Measurements from ENCODE around the gene RCAN3. TPM values are rescaled to one million over a fixed set of nuclear protein-coding genes. Genes with fewer than 3 reads are reported as not detected.

Gene RCAN3
- polyA plus RNA-seq, 2 donors: 9.5 to 10.0 TPM

DNA sequence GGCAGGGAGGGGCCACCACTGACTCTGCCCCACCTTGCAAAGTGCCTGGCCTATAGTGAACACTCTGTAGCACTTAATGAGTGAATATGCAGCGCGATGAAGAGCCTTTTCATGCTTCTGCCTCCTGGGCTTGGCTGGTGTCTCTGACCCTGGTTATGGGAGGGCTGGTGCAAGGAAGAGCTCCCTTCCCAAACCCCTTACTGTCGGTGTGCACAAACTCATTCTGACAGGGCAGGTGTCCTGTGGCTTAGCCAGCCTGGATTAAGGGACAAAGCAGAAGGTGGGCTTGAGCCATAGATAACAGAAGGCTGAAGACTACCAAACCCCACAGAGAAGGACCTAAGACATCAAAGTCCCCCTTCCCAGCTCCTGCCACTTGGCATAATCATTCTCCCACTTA is 51.3 kb downstream of the RCAN3 start:
- H3K36me3 ChIP-seq (ENCODE audit: control insufficient read depth in 2 of 2, insufficient read depth in 2 of 2, low read length in 1 of 2): no peaks in the 10 kb centered on the region
- no peak overlapping the region for H3K4me3 ChIP-seq (ENCODE audit: low read depth in 1 of 2, low read length in 2 of 2)
- WGBS, 2 donors: 85 to 87% methylated on average over 3 of the region's 3 CpGs
- no peak overlapping the region for H3K27ac ChIP-seq (ENCODE audit: low read depth in 2 of 2, low read length in 1 of 2)
- peaks cover 7% of the 10 kb centered on the region in 2 donors for H3K4me1 ChIP-seq (ENCODE audit: control insufficient read depth in 2 of 2, insufficient read depth in 2 of 2, low read length in 1 of 2)
- no peaks in the 10 kb centered on the region for H3K9me3 ChIP-seq (ENCODE audit: control insufficient read depth in 2 of 2, insufficient read depth in 1 of 2, low read depth in 1 of 2, low read length in 1 of 2)
- H3K27me3 ChIP-seq (ENCODE audit: control insufficient read depth in 1 of 2, insufficient read depth in 2 of 2, low read length in 2 of 2): no peaks in the 10 kb centered on the region

DNA sequence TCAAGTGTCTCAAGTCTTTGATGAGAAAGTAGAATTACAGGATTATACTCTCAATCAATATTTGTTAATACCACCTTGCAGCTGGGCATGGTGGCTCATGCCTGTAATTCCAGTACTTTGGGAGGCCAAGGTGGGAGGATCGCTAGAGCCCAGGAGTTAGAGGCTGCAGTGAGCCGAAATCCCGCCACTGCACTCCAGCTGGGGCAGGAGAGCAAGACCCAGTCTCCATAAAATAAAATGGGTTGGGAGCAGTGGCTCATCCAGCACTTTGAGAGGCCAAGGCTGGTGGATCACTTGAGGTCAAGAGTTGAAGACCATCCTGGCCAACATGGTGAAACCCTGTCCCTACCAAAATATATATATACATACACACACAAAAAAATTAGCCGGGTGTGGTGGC is 52.1 kb downstream of the RCAN3 start:
- H3K4me1 ChIP-seq (ENCODE audit: control insufficient read depth in 2 of 2, insufficient read depth in 2 of 2, low read length in 1 of 2): peaks cover 7% of the 10 kb centered on the region in 2 donors
- H3K9me3 ChIP-seq (ENCODE audit: control insufficient read depth in 2 of 2, insufficient read depth in 1 of 2, low read depth in 1 of 2, low read length in 1 of 2): no peaks in the 10 kb centered on the region
- no peak overlapping the region for H3K4me3 ChIP-seq (ENCODE audit: low read depth in 1 of 2, low read length in 2 of 2)
- H3K27ac ChIP-seq (ENCODE audit: low read depth in 2 of 2, low read length in 1 of 2): no peak overlapping the region
- no peaks in the 10 kb centered on the region for H3K36me3 ChIP-seq (ENCODE audit: control insufficient read depth in 2 of 2, insufficient read depth in 2 of 2, low read length in 1 of 2)
- 95 to 99% methylated on average over 4 of the region's 4 CpGs for WGBS, 2 donors
- no peaks in the 10 kb centered on the region for H3K27me3 ChIP-seq (ENCODE audit: control insufficient read depth in 1 of 2, insufficient read depth in 2 of 2, low read length in 2 of 2)

DNA sequence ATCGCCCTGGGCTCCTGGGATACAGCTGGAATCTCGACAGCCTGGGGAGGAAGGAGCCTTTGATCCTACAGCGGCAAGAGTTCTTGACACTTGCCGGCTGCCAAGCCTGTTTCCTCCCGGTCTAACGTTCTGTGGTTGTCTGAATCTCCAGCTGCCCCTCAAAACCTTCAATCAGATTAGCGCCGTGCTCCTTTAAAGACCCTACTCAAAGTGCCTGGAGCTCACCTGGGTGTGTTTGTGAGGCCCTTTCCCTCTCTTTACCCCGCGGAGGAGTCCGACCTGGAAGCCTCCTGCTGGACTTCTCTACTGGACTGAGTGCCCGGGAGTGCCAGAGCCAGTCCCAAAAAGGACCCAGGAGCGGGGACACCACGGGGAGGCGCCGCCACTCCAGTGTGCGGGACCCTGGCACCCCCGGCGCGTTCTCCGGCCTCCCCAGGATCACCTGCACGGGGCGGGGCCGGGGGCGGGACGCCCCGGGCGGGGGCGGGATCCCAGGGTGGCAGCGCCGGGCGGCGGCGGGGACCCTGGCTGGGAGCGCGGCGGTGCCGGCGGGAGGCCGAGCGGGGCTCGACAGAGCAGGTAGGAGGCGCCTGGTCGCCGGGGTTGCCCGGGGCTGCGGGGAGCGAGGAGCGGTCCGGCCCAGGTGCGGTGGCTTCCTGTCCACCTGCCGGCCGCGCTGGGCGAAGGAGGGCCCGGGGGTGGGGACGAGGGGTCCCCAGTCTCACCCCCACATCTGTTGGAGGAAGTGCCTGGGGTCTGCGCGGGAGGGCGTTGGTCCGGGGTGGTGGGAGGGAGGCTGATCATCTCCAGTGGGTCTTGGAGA is 53.2 kb downstream of the RCAN3 start, which contains the start of gene NCMAP:
TSS of gene NCMAP (plus strand) at position 497 of the 823 bp plus-strand sequence. CDS start 39,344 bp downstream, outside the sequence.
- H3K4me1 ChIP-seq (ENCODE audit: control insufficient read depth in 2 of 2, insufficient read depth in 2 of 2, low read length in 1 of 2): peaks cover 7% of the 10 kb centered on the region in 2 donors
- H3K27ac ChIP-seq (ENCODE audit: low read depth in 2 of 2, low read length in 1 of 2): no peak within 1 kb of the TSS
- 2 to 3% methylated on average over 58 to 61 of the region's 61 CpGs for WGBS, 2 donors
- no peaks in the 10 kb centered on the region for H3K27me3 ChIP-seq (ENCODE audit: control insufficient read depth in 1 of 2, insufficient read depth in 2 of 2, low read length in 2 of 2)
- H3K9me3 ChIP-seq (ENCODE audit: control insufficient read depth in 2 of 2, insufficient read depth in 1 of 2, low read depth in 1 of 2, low read length in 1 of 2): no peaks in the 10 kb centered on the region
- H3K4me3 ChIP-seq (ENCODE audit: low read depth in 1 of 2, low read length in 2 of 2): peak within 1 kb of the TSS; percentile 36 to 51
- no peaks in the 10 kb centered on the region for H3K36me3 ChIP-seq (ENCODE audit: control insufficient read depth in 2 of 2, insufficient read depth in 2 of 2, low read length in 1 of 2)

DNA sequence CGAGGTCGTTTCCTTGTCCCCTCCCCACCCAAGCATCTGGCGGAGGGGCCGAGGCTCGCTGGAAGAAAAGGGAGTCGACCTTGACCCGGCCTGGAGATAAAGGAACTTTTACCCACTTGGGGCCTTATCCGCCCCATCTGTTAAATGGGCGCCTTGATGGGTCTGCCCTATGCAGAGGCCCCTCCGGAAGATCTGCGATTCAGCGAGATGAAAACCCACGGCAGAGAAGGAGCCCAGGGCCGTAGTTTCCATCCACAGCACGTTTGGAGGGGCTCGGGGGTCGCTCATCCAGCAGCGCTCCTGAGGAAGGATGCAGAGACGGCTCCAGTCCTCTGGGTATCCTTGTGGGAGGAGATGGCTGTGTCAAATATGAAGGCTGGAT is 53.8 kb downstream of the RCAN3 start:
- H3K27me3 ChIP-seq (ENCODE audit: control insufficient read depth in 1 of 2, insufficient read depth in 2 of 2, low read length in 2 of 2): no peaks in the 10 kb centered on the region
- H3K9me3 ChIP-seq (ENCODE audit: control insufficient read depth in 2 of 2, insufficient read depth in 1 of 2, low read depth in 1 of 2, low read length in 1 of 2): no peaks in the 10 kb centered on the region

DNA sequence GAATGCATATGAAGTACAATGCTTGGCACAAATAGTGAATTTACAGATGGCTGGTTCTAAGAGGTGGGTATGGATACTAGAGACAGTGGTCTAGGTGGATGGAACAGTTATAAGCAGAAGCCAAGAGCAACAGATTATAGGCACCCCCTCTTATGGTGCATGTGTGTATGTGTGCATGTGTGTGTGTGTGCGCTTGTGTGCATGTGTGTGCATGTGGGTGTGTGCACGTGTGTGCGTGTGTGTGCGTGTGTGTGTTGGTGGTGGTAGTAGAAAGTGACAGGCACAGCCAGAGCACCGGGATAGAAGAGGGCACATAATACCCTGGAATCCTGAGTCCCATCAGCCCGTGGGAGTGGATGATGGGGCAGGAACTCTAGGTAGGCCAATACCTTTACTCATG is 54.6 kb downstream of the RCAN3 start:
- H3K4me1 ChIP-seq (ENCODE audit: control insufficient read depth in 2 of 2, insufficient read depth in 2 of 2, low read length in 1 of 2): peaks cover 7% of the 10 kb centered on the region in 2 donors
- H3K27ac ChIP-seq (ENCODE audit: low read depth in 2 of 2, low read length in 1 of 2): no peak overlapping the region
- H3K4me3 ChIP-seq (ENCODE audit: low read depth in 1 of 2, low read length in 2 of 2): no peak overlapping the region
- no peaks in the 10 kb centered on the region for H3K36me3 ChIP-seq (ENCODE audit: control insufficient read depth in 2 of 2, insufficient read depth in 2 of 2, low read length in 1 of 2)
- WGBS, 2 donors: 95% methylated on average over 6 of the region's 6 CpGs
- H3K27me3 ChIP-seq (ENCODE audit: control insufficient read depth in 1 of 2, insufficient read depth in 2 of 2, low read length in 2 of 2): no peaks in the 10 kb centered on the region
- no peaks in the 10 kb centered on the region for H3K9me3 ChIP-seq (ENCODE audit: control insufficient read depth in 2 of 2, insufficient read depth in 1 of 2, low read depth in 1 of 2, low read length in 1 of 2)

More for the DNA sequence above, 53.8 kb downstream of the RCAN3 start:
- Histone ChIP-seq H3K4me1 (ENCODE audit: control insufficient read depth in 2 of 2, insufficient read depth in 2 of 2, low read length in 1 of 2) (peaks cover 7% of the 10 kb centered on the region in 2 donors), H3K36me3 (ENCODE audit: control insufficient read depth in 2 of 2, insufficient read depth in 2 of 2, low read length in 1 of 2) (no peaks in the 10 kb centered on the region), H3K4me3 (ENCODE audit: low read depth in 1 of 2, low read length in 2 of 2) (peak overlapping the region; percentile 36 to 51), H3K27ac (ENCODE audit: low read depth in 2 of 2, low read length in 1 of 2) (no peak overlapping the region)
- 47 to 48% methylated on average over 18 to 19 of the region's 19 CpGs for WGBS, 2 donors

DNA sequence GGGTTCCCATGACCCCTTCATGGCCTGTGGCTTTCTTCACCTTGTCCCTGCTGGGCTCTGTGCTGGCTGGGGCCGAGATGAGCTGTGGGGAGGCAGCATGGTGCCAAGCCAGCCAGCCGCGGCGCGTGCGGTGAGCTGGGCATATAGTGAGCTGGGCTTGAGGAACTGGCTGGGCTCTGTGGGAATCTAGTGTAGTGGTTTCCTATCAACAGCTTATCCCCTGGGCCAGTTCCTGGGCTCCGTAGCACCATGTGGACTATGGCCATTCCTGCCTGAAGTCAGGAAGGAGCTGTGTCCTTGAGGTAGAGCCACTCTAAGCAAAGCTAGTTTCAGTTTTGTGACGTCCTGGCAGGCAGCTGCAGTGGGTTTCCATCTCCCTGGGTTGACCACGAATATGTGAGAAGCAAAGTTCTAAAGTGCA is 55.1 kb downstream of the RCAN3 start:
- no peaks in the 10 kb centered on the region for H3K9me3 ChIP-seq (ENCODE audit: control insufficient read depth in 2 of 2, insufficient read depth in 1 of 2, low read depth in 1 of 2, low read length in 1 of 2)
- no peak overlapping the region for H3K27ac ChIP-seq (ENCODE audit: low read depth in 2 of 2, low read length in 1 of 2)
- no peaks in the 10 kb centered on the region for H3K36me3 ChIP-seq (ENCODE audit: control insufficient read depth in 2 of 2, insufficient read depth in 2 of 2, low read length in 1 of 2)
- H3K4me3 ChIP-seq (ENCODE audit: low read depth in 1 of 2, low read length in 2 of 2): no peak overlapping the region
- peaks cover 7% of the 10 kb centered on the region in 2 donors for H3K4me1 ChIP-seq (ENCODE audit: control insufficient read depth in 2 of 2, insufficient read depth in 2 of 2, low read length in 1 of 2)
- no peaks in the 10 kb centered on the region for H3K27me3 ChIP-seq (ENCODE audit: control insufficient read depth in 1 of 2, insufficient read depth in 2 of 2, low read length in 2 of 2)
- 64 to 80% methylated on average over 9 of the region's 9 CpGs for WGBS, 2 donors

DNA sequence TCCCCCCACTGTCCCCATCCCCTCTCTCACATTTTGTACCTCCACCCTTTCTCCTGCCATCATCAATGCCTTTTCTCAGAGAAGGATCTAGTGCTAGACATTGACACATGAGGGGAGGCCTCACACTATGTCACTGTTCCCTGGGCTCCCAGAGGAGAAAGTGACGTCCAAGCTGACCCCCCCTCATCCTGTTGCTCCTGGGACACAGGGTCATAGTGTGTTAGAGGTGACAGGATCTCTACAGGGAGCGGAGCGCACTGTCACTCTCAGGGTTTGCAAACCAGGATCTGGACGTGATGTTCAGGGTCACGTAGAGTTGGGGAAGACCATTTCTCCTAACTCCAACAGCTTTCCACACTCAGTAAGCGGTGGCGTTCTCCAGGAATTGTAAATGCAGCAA is 55.8 kb downstream of the RCAN3 start:
- H3K27ac ChIP-seq (ENCODE audit: low read depth in 2 of 2, low read length in 1 of 2): no peak overlapping the region

DNA sequence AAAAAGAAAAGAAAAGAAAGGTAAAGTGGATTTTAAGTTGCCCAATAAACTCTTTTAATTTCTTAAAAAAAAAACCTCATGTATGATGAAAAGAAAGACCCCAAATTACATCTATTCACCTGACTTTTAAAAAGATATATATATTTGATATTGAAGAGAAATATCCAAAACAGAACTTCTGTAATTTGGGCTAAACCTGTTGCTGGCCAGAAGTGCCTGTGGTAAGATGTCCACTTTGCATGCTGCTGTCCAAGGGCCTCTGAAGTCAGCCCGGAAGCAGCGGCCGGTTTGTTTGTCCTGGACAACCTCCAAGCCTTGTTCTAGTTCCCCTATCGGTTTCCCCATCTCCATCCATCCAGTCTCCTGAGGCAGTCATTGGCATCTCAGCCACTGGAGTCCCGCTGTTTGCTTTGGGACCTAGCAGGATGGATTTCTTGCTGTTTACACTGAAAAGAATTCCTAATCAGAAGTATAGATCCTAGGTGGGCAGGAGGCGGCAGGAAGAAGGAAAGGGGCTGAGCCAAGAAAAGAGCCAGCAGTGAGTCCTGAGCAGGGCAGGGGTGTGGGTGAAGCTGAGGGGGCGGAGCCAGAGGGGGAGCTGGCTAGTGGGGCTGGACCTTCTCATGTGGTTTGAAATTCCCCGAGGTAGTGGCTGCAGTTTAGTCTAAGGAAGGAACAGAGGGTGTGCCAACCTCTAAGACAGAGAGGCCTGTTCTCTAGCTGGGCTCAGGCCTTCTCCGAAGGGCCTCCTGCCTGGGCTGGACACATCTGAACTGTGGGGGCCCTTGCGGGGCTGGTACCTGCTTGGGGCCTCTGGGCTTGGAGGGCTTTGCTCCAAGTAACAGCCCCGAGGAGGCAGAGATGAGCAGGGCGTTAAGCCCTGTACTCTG is 56.5 kb downstream of the RCAN3 start:
- Histone ChIP-seq H3K4me1 (ENCODE audit: control insufficient read depth in 2 of 2, insufficient read depth in 2 of 2, low read length in 1 of 2) (peaks cover 7% of the 10 kb centered on the region in 2 donors), H3K4me3 (ENCODE audit: low read depth in 1 of 2, low read length in 2 of 2) (no peak overlapping the region), H3K9me3 (ENCODE audit: control insufficient read depth in 2 of 2, insufficient read depth in 1 of 2, low read depth in 1 of 2, low read length in 1 of 2) (no peaks in the 10 kb centered on the region), H3K36me3 (ENCODE audit: control insufficient read depth in 2 of 2, insufficient read depth in 2 of 2, low read length in 1 of 2) (no peaks in the 10 kb centered on the region), H3K27ac (ENCODE audit: low read depth in 2 of 2, low read length in 1 of 2) (no peak overlapping the region), H3K27me3 (ENCODE audit: control insufficient read depth in 1 of 2, insufficient read depth in 2 of 2, low read length in 2 of 2) (no peaks in the 10 kb centered on the region)
- 55% methylated on average over 12 of the region's 12 CpGs for WGBS, 2 donors

More for the DNA sequence above, 55.8 kb downstream of the RCAN3 start:
- Histone ChIP-seq H3K27me3 (ENCODE audit: control insufficient read depth in 1 of 2, insufficient read depth in 2 of 2, low read length in 2 of 2) (no peaks in the 10 kb centered on the region), H3K36me3 (ENCODE audit: control insufficient read depth in 2 of 2, insufficient read depth in 2 of 2, low read length in 1 of 2) (no peaks in the 10 kb centered on the region), H3K4me3 (ENCODE audit: low read depth in 1 of 2, low read length in 2 of 2) (no peak overlapping the region), H3K9me3 (ENCODE audit: control insufficient read depth in 2 of 2, insufficient read depth in 1 of 2, low read depth in 1 of 2, low read length in 1 of 2) (no peaks in the 10 kb centered on the region), H3K4me1 (ENCODE audit: control insufficient read depth in 2 of 2, insufficient read depth in 2 of 2, low read length in 1 of 2) (peaks cover 7% of the 10 kb centered on the region in 2 donors)
- WGBS, 2 donors: 88 to 92% methylated on average over 7 of the region's 7 CpGs

DNA sequence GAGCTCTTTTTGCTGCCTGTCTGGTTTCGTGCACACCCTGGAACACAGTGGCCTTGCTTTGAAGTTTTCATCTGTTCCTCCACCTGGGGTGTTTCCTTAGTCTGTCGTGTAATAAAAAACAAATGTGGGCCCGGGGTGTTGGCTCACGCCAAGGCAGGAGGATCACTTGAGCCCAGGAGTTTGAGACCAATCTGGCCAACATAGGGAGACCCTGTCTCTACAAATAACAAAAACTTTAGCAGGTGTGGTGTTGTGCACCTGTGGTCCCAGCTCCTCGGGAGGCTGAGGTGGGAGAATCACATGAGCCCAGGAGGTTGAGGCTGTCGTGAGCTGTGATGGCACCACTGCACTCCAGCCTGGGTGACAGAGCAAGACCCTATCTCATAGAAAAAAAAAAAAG is 57.7 kb downstream of the RCAN3 start:
- no peak overlapping the region for H3K27ac ChIP-seq (ENCODE audit: low read depth in 2 of 2, low read length in 1 of 2)
- 77 to 79% methylated on average over 6 of the region's 6 CpGs for WGBS, 2 donors
- H3K27me3 ChIP-seq (ENCODE audit: control insufficient read depth in 1 of 2, insufficient read depth in 2 of 2, low read length in 2 of 2): no peaks in the 10 kb centered on the region
- H3K4me1 ChIP-seq (ENCODE audit: control insufficient read depth in 2 of 2, insufficient read depth in 2 of 2, low read length in 1 of 2): peaks cover 7% of the 10 kb centered on the region in 2 donors
- H3K4me3 ChIP-seq (ENCODE audit: low read depth in 1 of 2, low read length in 2 of 2): no peak overlapping the region
- no peaks in the 10 kb centered on the region for H3K36me3 ChIP-seq (ENCODE audit: control insufficient read depth in 2 of 2, insufficient read depth in 2 of 2, low read length in 1 of 2)
- no peaks in the 10 kb centered on the region for H3K9me3 ChIP-seq (ENCODE audit: control insufficient read depth in 2 of 2, insufficient read depth in 1 of 2, low read depth in 1 of 2, low read length in 1 of 2)

Data from esophagus (tissue), 2 donors.